PFSK-1 (cell line): ENCODE data around the gene JAG2.

Experiments
- FOXP2 ChIP-seq: optimal IDR thresholded peaks from 2 replicates; pipeline ENCODE3; 2011; ENCODE audit warnings: borderline replicate concordance, control low read depth, inconsistent platforms; ENCODE audit not compliant: insufficient read depth; ENCODE audit errors: extremely low read length, extremely low read depth
- POLR2AphosphoS5 ChIP-seq: IDR thresholded peaks from 2 replicates; pipeline ENCODE4 v1.6.1; 2012; ENCODE audit warnings: low read depth, mild to moderate bottlenecking, control low read depth, low read length, moderate library complexity
- SIN3A ChIP-seq: IDR thresholded peaks from 2 replicates; pipeline ENCODE4 v1.6.1; 2012; ENCODE audit warnings: mild to moderate bottlenecking, low read length, moderate library complexity, borderline replicate concordance; ENCODE audit not compliant: insufficient read depth
- TAF1 ChIP-seq: IDR thresholded peaks from 2 replicates; pipeline ENCODE4 v1.6.1; 2012; ENCODE audit warnings: low read length, control low read depth, borderline replicate concordance; ENCODE audit not compliant: insufficient read depth
- TF ChIP-seq, protein P1 (sequence below), 2 experiments: IDR thresholded peaks; 2 replicates each; pipeline versions ENCODE4 v1.6.1 to v1.8.0; 2011 to 2012; ENCODE audit warnings: low read depth in 2 of 2, low read length in 2 of 2, control low read depth in 1 of 2, inconsistent platforms in 1 of 2, mild to moderate bottlenecking in 1 of 2, moderate library complexity in 1 of 2; ENCODE audit not compliant: insufficient read depth in 1 of 2

The JAG2 gene

DNA sequence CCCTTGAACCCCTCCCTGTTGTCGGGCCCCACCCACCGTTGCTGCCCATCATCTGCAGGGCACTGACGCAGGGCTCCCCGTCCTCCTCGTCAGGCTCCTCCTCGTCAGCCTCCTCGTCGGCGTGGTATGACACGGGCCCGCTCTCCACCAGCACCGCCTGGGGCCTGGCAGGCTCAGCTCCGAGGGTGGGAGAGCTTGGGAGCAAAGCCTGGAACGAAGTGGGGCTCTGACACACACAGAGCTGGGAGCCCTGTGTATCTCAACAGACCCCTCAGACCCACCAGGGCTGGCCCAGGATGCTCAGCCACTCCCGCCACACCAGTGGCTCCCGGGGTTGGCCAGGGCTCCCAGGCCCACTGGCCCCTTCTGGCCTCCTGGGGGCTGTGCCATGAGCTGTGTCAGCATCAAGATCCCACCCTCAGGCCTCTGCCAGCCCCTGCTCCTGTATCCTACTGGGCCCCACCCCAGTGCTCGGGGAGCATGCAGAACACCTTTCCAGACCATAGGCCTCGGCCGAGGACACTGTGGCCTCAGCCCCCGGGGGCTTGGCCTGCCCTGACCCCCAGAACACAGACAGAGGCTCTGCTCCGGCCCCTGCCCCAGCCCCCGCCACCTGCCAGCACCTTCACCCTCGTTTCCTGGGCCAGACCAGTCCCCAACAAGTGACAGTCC lies 42.6 kb upstream of the JAG2 start:
- TF ChIP-seq FOXP2: no peak
- TF ChIP-seq, protein P1, sequence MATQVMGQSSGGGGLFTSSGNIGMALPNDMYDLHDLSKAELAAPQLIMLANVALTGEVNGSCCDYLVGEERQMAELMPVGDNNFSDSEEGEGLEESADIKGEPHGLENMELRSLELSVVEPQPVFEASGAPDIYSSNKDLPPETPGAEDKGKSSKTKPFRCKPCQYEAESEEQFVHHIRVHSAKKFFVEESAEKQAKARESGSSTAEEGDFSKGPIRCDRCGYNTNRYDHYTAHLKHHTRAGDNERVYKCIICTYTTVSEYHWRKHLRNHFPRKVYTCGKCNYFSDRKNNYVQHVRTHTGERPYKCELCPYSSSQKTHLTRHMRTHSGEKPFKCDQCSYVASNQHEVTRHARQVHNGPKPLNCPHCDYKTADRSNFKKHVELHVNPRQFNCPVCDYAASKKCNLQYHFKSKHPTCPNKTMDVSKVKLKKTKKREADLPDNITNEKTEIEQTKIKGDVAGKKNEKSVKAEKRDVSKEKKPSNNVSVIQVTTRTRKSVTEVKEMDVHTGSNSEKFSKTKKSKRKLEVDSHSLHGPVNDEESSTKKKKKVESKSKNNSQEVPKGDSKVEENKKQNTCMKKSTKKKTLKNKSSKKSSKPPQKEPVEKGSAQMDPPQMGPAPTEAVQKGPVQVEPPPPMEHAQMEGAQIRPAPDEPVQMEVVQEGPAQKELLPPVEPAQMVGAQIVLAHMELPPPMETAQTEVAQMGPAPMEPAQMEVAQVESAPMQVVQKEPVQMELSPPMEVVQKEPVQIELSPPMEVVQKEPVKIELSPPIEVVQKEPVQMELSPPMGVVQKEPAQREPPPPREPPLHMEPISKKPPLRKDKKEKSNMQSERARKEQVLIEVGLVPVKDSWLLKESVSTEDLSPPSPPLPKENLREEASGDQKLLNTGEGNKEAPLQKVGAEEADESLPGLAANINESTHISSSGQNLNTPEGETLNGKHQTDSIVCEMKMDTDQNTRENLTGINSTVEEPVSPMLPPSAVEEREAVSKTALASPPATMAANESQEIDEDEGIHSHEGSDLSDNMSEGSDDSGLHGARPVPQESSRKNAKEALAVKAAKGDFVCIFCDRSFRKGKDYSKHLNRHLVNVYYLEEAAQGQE (IDR thresholded peaks at IDR 0.05; ENCODE audit: insufficient read depth in 1 of 2, low read depth in 2 of 2, low read length in 2 of 2): no peak

DNA sequence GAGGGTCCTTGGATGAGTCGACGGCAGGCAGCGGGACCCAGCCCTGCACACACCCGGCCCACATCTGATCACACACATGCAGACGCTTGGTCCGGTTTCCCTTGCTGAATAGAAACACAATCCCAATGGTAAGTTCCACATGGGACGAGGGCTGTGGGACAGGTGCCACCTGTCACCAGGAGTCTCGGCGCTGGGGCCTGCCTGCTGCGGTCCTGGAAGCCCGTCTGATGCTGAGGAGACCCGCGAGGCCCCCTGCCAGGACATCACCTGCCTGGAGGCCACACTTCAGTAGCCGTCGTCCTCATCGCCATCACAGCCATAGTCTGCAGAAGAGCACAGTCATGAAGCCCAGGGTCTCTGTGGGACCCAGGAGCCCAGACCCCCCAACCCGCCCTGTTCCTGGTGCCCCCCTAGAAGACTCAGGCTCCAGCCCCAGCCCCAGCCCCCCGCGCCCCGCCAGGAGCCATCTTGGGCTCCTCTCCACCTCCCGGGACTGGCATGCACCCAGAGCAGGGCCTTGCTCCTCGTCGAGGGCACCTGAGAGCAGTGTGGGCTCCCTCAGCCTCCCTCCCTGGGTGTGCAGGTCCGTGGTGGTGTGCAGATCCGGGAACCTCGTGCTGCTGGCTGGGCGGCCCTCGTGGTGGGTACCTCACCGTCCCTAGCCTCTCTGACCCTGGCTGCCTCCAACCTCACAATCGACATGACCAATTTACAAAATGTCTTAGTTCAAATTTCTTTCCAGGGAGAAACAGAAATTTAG lies 41.9 kb upstream of the JAG2 start:
- TF ChIP-seq POLR2AphosphoS5 (no peak), FOXP2 (no peak), TAF1 (no peak), SIN3A (no peak)
- TF ChIP-seq, protein P1 (IDR thresholded peaks at IDR 0.05; ENCODE audit: insufficient read depth in 1 of 2, low read depth in 2 of 2, low read length in 2 of 2): no peak

GRCh38 chr14:105209646-105210045 lies 41.1 kb upstream of the JAG2 start:
- TF ChIP-seq, protein P1 (IDR thresholded peaks at IDR 0.05; ENCODE audit: insufficient read depth in 1 of 2, low read depth in 2 of 2, low read length in 2 of 2): no peak
- TF ChIP-seq FOXP2 (no peak), SIN3A (no peak), TAF1 (no peak), POLR2AphosphoS5 (no peak)

DNA sequence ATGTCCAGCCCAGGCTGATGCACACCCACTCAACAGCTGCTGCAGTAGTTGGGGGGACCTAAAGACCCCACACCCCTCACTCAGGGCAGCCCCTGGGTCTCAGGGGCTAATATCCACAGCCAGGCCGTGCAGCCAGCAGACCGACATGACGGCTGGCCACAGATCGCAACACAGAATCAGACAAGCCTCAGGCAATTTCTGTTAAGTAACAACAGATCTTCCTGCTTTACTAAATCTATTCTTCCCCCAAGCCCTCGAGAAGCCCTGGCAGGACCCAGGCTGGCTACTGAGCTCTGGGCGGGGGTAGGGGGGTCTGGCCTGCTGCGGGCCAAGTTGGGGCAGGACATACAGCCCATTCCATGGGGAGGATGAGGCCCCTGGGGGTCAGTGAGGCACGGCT lies 40.5 kb upstream of the JAG2 start:
- no peak for TF ChIP-seq TAF1
- no peak for TF ChIP-seq POLR2AphosphoS5
- TF ChIP-seq SIN3A: no peak
- TF ChIP-seq, protein P1 (IDR thresholded peaks at IDR 0.05; ENCODE audit: insufficient read depth in 1 of 2, low read depth in 2 of 2, low read length in 2 of 2): no peak
- no peak for TF ChIP-seq FOXP2

GRCh38 chr14:105208738-105209075 lies 40.1 kb upstream of the JAG2 start:
- TF ChIP-seq SIN3A (no peak), TAF1 (no peak), POLR2AphosphoS5 (no peak), FOXP2 (no peak)
- TF ChIP-seq, protein P1 (IDR thresholded peaks at IDR 0.05; ENCODE audit: insufficient read depth in 1 of 2, low read depth in 2 of 2, low read length in 2 of 2): no peak
